HepG2 (cell line): ENCODE results near the gene LYRM1. TPM values are rescaled to one million over a fixed set of nuclear protein-coding genes. Genes with fewer than 3 reads are reported as not detected.
A peak's percentile ranks its signal among the peaks of the same experiment; 100 is the strongest.

ENCODE experiments used
- ETV5 ChIP-seq: IDR thresholded peaks from 2 replicates; pipeline ENCODE4 v1.6.1; 2018; ENCODE audit warnings: missing biosample characterization, missing genetic modification reagents, inconsistent platforms, borderline replicate concordance
- GFI1 ChIP-seq: sonication (generic); formaldehyde crosslinking; IDR thresholded peaks from 2 replicates; pipeline ENCODE4 v1.5.0; 2020; ENCODE audit warnings: missing genetic modification reagents, mild to moderate bottlenecking, borderline replicate concordance
- GLMP ChIP-seq: sonication (generic); formaldehyde crosslinking; IDR thresholded peaks from 2 replicates; pipeline ENCODE4 v1.9.0; 2021; ENCODE audit warnings: missing genetic modification reagents, mild to moderate bottlenecking, borderline replicate concordance
- MED1 ChIP-seq: sonication (generic); formaldehyde crosslinking; IDR thresholded peaks from 2 replicates; pipeline ENCODE4 v1.4.0; 2020; ENCODE audit warnings: missing genetic modification reagents
- MZF1 ChIP-seq: sonication (generic); formaldehyde crosslinking; IDR thresholded peaks from 2 replicates; pipeline ENCODE4 v1.8.1; 2023; ENCODE audit warnings: mild to moderate bottlenecking, missing genetic modification reagents, borderline replicate concordance
- ONECUT2 ChIP-seq: sonication (generic); formaldehyde crosslinking; IDR thresholded peaks from 2 replicates; pipeline ENCODE4 v1.4.0; 2020; ENCODE audit warnings: missing genetic modification reagents
- POLR2AphosphoS5 ChIP-seq: IDR thresholded peaks from 2 replicates; pipeline ENCODE4 v1.6.1; 2012; ENCODE audit warnings: low read depth, low read length
- TGIF2 ChIP-seq: IDR thresholded peaks from 2 replicates; pipeline ENCODE4 v1.6.1; 2016; ENCODE audit warnings: control low read depth, missing compliant biosample characterization
- TRIM24 ChIP-seq: sonication (generic); formaldehyde crosslinking; IDR thresholded peaks from 2 replicates; pipeline ENCODE4 v1.8.0; 2022; ENCODE audit warnings: mild to moderate bottlenecking, missing genetic modification reagents
- U2AF2 ChIP-seq: fragments of 200-400 bp; formaldehyde crosslinking; IDR thresholded peaks from 2 replicates; pipeline ENCODE4 v1.6.1; 2017; ENCODE audit warnings: low read depth, mild to moderate bottlenecking, low read length
- ZBTB25 ChIP-seq: IDR thresholded peaks from 2 replicates; pipeline ENCODE4 v1.6.1; 2018; ENCODE audit warnings: missing genetic modification reagents
- ZFP37 ChIP-seq: sonication (generic); formaldehyde crosslinking; IDR thresholded peaks from 2 replicates; pipeline ENCODE4 v1.4.0; 2020; ENCODE audit warnings: missing genetic modification reagents, borderline replicate concordance
- ZNF121 ChIP-seq: sonication (generic); formaldehyde crosslinking; IDR thresholded peaks from 2 replicates; pipeline ENCODE4 v1.5.0; 2020; ENCODE audit warnings: mild to moderate bottlenecking, missing genetic modification reagents
- ZNF224 ChIP-seq: sonication (generic); formaldehyde crosslinking; IDR thresholded peaks from 2 replicates; pipeline ENCODE4 v1.5.0; 2020; ENCODE audit warnings: mild to moderate bottlenecking, missing genetic modification reagents
- ZNF331 ChIP-seq: sonication (generic); formaldehyde crosslinking; IDR thresholded peaks from 2 replicates; pipeline ENCODE4 v1.4.0; 2020; ENCODE audit warnings: missing genetic modification reagents
- ZNF629 ChIP-seq: sonication (generic); formaldehyde crosslinking; conservative IDR thresholded peaks from 2 replicates; pipeline ENCODE4 v1.5.0; 2020; ENCODE audit warnings: missing genetic modification reagents
- ZNF7 ChIP-seq: IDR thresholded peaks from 2 replicates; pipeline ENCODE4 v1.6.1; 2016; ENCODE audit warnings: missing biosample characterization, missing genetic modification reagents
- ZSCAN12 ChIP-seq: sonication (generic); formaldehyde crosslinking; IDR thresholded peaks from 2 replicates; pipeline ENCODE4 v1.9.0; 2021; ENCODE audit warnings: mild to moderate bottlenecking, missing genetic modification reagents
- polyA plus RNA-seq, 8 experiments: library from polyadenylated mRNA; depleted of rRNA in 3 of 8; stranded (reverse) in 7 of 8; unstranded in 1 of 8; fragments of >200 nt; fragmentation: Illumina TruSeq in 4 of 8; extraction: Trizol in 4 of 8; gene quantifications; 2 replicates each; pipeline versions ENCODE4 v1.2.1 to v1.2.3, GENCODE V29; 2011 to 2016; ENCODE audit warnings: low read depth in 4 of 8, missing spikeins in 1 of 8, mixed read lengths in 1 of 8; ENCODE audit not compliant: insufficient read depth in 1 of 8
- total RNA-seq, 5 experiments: library from RNA; depleted of rRNA; stranded (reverse); fragments of >200 nt; fragmentation: Illumina TruSeq; extraction: Trizol; gene quantifications; 2 replicates each; pipeline ENCODE4 v1.2.3, GENCODE V29; 2016; ENCODE audit warnings: low read depth in 1 of 5
- TF ChIP-seq, protein P1 (sequence below): sonication (generic); formaldehyde crosslinking; IDR thresholded peaks from 2 replicates; pipeline ENCODE4 v1.8.1; 2023; ENCODE audit warnings: missing genetic modification reagents, inconsistent platforms, borderline replicate concordance
- TF ChIP-seq, protein P2 (sequence below): sonication (generic); formaldehyde crosslinking; IDR thresholded peaks from 2 replicates; pipeline ENCODE4 v1.5.0; 2020; ENCODE audit warnings: mild to moderate bottlenecking, missing genetic modification reagents, borderline replicate concordance
- TF ChIP-seq, protein P3 (sequence below): IDR thresholded peaks from 2 replicates; pipeline ENCODE4 v1.6.1; 2016; ENCODE audit warnings: mild to moderate bottlenecking
- TF ChIP-seq, protein P4 (sequence below): sonication (generic); formaldehyde crosslinking; IDR thresholded peaks from 2 replicates; pipeline ENCODE4 v1.5.0; 2020; ENCODE audit warnings: mild to moderate bottlenecking, low read depth, missing genetic modification reagents, borderline replicate concordance

LYRM1 gene
- total and polyA plus RNA-seq, 2 of the 13 experiments (the other 11 are each of a cell fraction or from before 2014, with no cell fraction given), result 59.2 to 82.6 TPM

DNA sequence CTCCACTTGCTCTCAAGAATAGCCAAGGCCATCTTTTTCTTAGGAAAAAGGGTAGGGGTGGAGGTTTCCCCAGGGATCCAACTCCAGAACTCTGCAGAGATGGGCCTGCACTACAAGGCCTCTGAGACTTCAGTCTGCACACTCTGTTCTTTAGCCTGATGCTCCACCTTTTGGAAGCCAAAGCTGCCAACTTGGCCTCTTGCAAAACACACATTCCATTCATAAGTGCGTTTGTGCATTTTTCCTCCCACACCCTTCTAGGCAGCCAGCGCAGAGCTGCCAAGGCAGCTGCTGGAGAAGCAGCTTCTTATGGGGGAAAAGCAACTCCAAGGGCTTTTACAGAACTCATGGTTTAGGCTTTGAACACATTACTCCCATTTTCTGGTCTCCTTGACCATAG lies 49.0 kb upstream of the LYRM1 start (continued):
- TF ChIP-seq, protein P1, sequence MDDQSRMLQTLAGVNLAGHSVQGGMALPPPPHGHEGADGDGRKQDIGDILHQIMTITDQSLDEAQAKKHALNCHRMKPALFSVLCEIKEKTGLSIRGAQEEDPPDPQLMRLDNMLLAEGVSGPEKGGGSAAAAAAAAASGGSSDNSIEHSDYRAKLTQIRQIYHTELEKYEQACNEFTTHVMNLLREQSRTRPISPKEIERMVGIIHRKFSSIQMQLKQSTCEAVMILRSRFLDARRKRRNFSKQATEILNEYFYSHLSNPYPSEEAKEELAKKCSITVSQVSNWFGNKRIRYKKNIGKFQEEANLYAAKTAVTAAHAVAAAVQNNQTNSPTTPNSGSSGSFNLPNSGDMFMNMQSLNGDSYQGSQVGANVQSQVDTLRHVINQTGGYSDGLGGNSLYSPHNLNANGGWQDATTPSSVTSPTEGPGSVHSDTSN (CRISPR knock-in tag), result no peak
- TF ChIP-seq ZNF224 (CRISPR knock-in tag), result no peak
- no peak for TF ChIP-seq TRIM24 (CRISPR knock-in tag)
- TF ChIP-seq, protein P2, sequence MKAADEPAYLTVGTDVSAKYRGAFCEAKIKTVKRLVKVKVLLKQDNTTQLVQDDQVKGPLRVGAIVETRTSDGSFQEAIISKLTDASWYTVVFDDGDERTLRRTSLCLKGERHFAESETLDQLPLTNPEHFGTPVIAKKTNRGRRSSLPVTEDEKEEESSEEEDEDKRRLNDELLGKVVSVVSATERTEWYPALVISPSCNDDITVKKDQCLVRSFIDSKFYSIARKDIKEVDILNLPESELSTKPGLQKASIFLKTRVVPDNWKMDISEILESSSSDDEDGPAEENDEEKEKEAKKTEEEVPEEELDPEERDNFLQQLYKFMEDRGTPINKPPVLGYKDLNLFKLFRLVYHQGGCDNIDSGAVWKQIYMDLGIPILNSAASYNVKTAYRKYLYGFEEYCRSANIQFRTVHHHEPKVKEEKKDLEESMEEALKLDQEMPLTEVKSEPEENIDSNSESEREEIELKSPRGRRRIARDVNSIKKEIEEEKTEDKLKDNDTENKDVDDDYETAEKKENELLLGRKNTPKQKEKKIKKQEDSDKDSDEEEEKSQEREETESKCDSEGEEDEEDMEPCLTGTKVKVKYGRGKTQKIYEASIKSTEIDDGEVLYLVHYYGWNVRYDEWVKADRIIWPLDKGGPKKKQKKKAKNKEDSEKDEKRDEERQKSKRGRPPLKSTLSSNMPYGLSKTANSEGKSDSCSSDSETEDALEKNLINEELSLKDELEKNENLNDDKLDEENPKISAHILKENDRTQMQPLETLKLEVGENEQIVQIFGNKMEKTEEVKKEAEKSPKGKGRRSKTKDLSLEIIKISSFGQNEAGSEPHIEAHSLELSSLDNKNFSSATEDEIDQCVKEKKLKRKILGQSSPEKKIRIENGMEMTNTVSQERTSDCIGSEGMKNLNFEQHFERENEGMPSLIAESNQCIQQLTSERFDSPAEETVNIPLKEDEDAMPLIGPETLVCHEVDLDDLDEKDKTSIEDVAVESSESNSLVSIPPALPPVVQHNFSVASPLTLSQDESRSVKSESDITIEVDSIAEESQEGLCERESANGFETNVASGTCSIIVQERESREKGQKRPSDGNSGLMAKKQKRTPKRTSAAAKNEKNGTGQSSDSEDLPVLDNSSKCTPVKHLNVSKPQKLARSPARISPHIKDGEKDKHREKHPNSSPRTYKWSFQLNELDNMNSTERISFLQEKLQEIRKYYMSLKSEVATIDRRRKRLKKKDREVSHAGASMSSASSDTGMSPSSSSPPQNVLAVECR (CRISPR knock-in tag), result peak; percentile 29; the same call in 1 of the 2 replicates
- no peak for TF ChIP-seq ONECUT2 (CRISPR knock-in tag)
- TF ChIP-seq ZBTB25 (CRISPR knock-in tag), result no peak
- TF ChIP-seq, protein P3, sequence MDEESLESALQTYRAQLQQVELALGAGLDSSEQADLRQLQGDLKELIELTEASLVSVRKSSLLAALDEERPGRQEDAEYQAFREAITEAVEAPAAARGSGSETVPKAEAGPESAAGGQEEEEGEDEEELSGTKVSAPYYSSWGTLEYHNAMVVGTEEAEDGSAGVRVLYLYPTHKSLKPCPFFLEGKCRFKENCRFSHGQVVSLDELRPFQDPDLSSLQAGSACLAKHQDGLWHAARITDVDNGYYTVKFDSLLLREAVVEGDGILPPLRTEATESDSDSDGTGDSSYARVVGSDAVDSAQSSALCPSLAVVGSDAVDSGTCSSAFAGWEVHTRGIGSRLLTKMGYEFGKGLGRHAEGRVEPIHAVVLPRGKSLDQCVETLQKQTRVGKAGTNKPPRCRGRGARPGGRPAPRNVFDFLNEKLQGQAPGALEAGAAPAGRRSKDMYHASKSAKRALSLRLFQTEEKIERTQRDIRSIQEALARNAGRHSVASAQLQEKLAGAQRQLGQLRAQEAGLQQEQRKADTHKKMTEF (CRISPR knock-in tag), result no peak
- TF ChIP-seq GFI1, result 0 out of 2 replicates have a peak, but pooled peaks have one; percentile 16
- TF ChIP-seq MZF1 (CRISPR knock-in tag), result no peak
- TF ChIP-seq ZNF331 (CRISPR knock-in tag), result no peak
- TF ChIP-seq ZFP37 (CRISPR knock-in tag), result no peak
- TF ChIP-seq, protein P4, sequence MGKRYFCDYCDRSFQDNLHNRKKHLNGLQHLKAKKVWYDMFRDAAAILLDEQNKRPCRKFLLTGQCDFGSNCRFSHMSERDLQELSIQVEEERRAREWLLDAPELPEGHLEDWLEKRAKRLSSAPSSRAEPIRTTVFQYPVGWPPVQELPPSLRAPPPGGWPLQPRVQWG (CRISPR knock-in tag), result no peak
- no peak for TF ChIP-seq ZNF629
- TF ChIP-seq U2AF2, result no peak
- peak; percentile 25; the same call in 1 of the 2 replicates for TF ChIP-seq POLR2AphosphoS5
- peak; percentile 49; the same call in 1 of the 2 replicates for TF ChIP-seq ZNF7 (CRISPR knock-in tag)
- no peak for TF ChIP-seq ZNF121 (CRISPR knock-in tag)
- TF ChIP-seq ZSCAN12 (CRISPR knock-in tag), result no peak
- no peak for TF ChIP-seq GLMP (CRISPR knock-in tag)
- TF ChIP-seq MED1, result 0 out of 2 replicates have a peak, but pooled peaks have one; percentile 22
- no peak for TF ChIP-seq ETV5 (CRISPR knock-in tag)
- TF ChIP-seq TGIF2 (CRISPR knock-in tag), result no peak; the same call in 1 of the 2 replicates
